Natural killer cell (primary cell): ENCODE results near the gene KCNJ5. TPM values are rescaled to one million over a fixed set of nuclear protein-coding genes. Genes with fewer than 3 reads are reported as not detected.

ENCODE experiments used
- ATAC-seq, 3 donors: fragments of 150-1000 bp in 2 of 3; fragments of 200-7000 bp in 1 of 3; cut with Tn5 transposase; 1 replicate in 1 of 3; 2 replicates in 2 of 3; pipeline ENCODE4 v1.10.0; 2021; ENCODE audit warnings: mild to moderate bottlenecking in 2 of 3, moderate library complexity in 2 of 3
- DNase-seq, 2 donors: peaks; one replicate each; pipeline versions ENCODE4 v3.0.0 to v3.0.0-alpha.2; 2013 to 2021; ENCODE audit warnings: mixed read lengths in 1 of 2
- H3K27ac ChIP-seq: one replicate; pipeline ENCODE4 v1.5.1; 2013; ENCODE audit warnings: mild to moderate bottlenecking, low read length
- H3K27me3 ChIP-seq: one replicate; pipeline ENCODE4 v1.6.1; 2013; ENCODE audit warnings: low read length; ENCODE audit not compliant: control insufficient read depth, insufficient read depth
- H3K36me3 ChIP-seq: one replicate; pipeline ENCODE4 v1.6.1; 2013; ENCODE audit warnings: low read length; ENCODE audit not compliant: control insufficient read depth, insufficient read depth
- H3K4me1 ChIP-seq: one replicate; pipeline ENCODE4 v1.6.1; 2013; ENCODE audit warnings: low read length; ENCODE audit not compliant: control insufficient read depth, insufficient read depth
- H3K4me3 ChIP-seq: one replicate; pipeline ENCODE4 v1.5.1; 2013; ENCODE audit warnings: low read length
- H3K9me3 ChIP-seq: one replicate; pipeline ENCODE4 v1.6.1; 2013; ENCODE audit warnings: low read length; ENCODE audit not compliant: control insufficient read depth, insufficient read depth
- H3K27ac Mint-ChIP-seq, 2 donors: one replicate each; pipeline ENCODE4 v1.8.0; 2022; ENCODE audit warnings: mild to moderate bottlenecking in 2 of 2, mixed read lengths in 2 of 2, moderate library complexity in 1 of 2
- H3K27me3 Mint-ChIP-seq, 2 donors: one replicate each; pipeline ENCODE4 v1.8.0; 2022; ENCODE audit warnings: low read depth in 2 of 2, mixed read lengths in 2 of 2
- H3K36me3 Mint-ChIP-seq: one replicate; pipeline ENCODE4 v1.8.0; 2022; ENCODE audit warnings: mixed read lengths
- H3K4me1 Mint-ChIP-seq, 2 donors: one replicate each; pipeline ENCODE4 v1.8.0; 2022; ENCODE audit warnings: mixed read lengths in 2 of 2
- H3K4me3 Mint-ChIP-seq: one replicate; pipeline ENCODE4 v1.8.0; 2022; ENCODE audit warnings: mild to moderate bottlenecking, moderate library complexity, mixed read lengths
- H3K9me3 Mint-ChIP-seq, 2 donors: one replicate each; pipeline ENCODE4 v1.8.0; 2022; ENCODE audit warnings: mixed read lengths in 2 of 2
- CTCF ChIP-seq: fragments of 200-600 bp; IDR thresholded peaks from one replicate; pipeline ENCODE4 v1.8.0; 2022; ENCODE audit warnings: antibody characterized with exemption
- WGBS: methylation state at CpG from one replicate; pipeline ENCODE4 v1.1.7; 2013; ENCODE audit warnings: missing lambda C conversion rate; ENCODE audit not compliant: insufficient coverage; 5-methylcytosine and 5-hydroxymethylcytosine counted together
- intact Hi-C: fragments of 100-400 bp; cut with micrococcal nuclease; formaldehyde crosslinking; loops from one replicate; pipeline ENCODE4 v1.14.2; 2022
- total RNA-seq, 4 donors: library from RNA; stranded (reverse); fragments of 120-200 nt in 1 of 4; gene quantifications; one replicate each; pipeline versions ENCODE4 v1.2.3 to v1.2.4, GENCODE V29; 2013 to 2022

The KCNJ5 gene
- total RNA-seq, 3 donors from 2014 or later (not counting 1 experiment from before 2014, with no cell fraction given), result 0.09 to 0.18 (median 0.15) TPM

GRCh38 chr11:128906185-128907050, 15.3 kb downstream of the KCNJ5 start:
- TF ChIP-seq CTCF, result no peak
- no peak overlapping the region for H3K27ac Mint-ChIP-seq
- ATAC-seq (no peak), DNase-seq (no peak)
- 70% methylated on average over 8 of the region's 8 CpGs for WGBS
- Histone ChIP-seq H3K9me3 (no peaks in the 10 kb centered on the region), H3K4me3 (peak overlapping the region; percentile 38), H3K27ac (no peak overlapping the region), H3K36me3 (no peaks in the 10 kb centered on the region), H3K4me1 (peaks cover 31% of the 10 kb centered on the region), H3K27me3 (peaks cover 31% of the 10 kb centered on the region)
- no peaks in the 10 kb centered on the region for H3K9me3 Mint-ChIP-seq
- no peaks in the 10 kb centered on the region for H3K36me3 Mint-ChIP-seq
- H3K27me3 Mint-ChIP-seq, result peaks cover 54 to 79% of the 10 kb centered on the region in 2 donors
- H3K4me1 Mint-ChIP-seq, result peaks cover 8 to 27% of the 10 kb centered on the region in 2 donors
- intact Hi-C loops, result no loop called here
- peak overlapping the region; percentile 85 for H3K4me3 Mint-ChIP-seq

- 88% methylated on average over 4 of the region's 4 CpGs for WGBS
- peaks cover 31% of the 10 kb centered on the region for H3K4me1 ChIP-seq
- H3K4me3 ChIP-seq, result no peak overlapping the region
- Mint-ChIP-seq H3K9me3 (no peaks in the 10 kb centered on the region), H3K4me1 (peaks cover 8 to 27% of the 10 kb centered on the region in 2 donors), H3K27me3 (peaks cover 47 to 68% of the 10 kb centered on the region in 2 donors), H3K36me3 (no peaks in the 10 kb centered on the region), H3K4me3 (no peak overlapping the region), H3K27ac (no peak overlapping the region)
- H3K36me3 ChIP-seq, result no peaks in the 10 kb centered on the region
- DNase-seq (no peak), ATAC-seq (no peak)
- intact Hi-C loops, result no loop called here
- TF ChIP-seq CTCF, result no peak
- H3K9me3 ChIP-seq, result no peaks in the 10 kb centered on the region
- H3K27me3 ChIP-seq, result peaks cover 31% of the 10 kb centered on the region
- H3K27ac ChIP-seq, result no peak overlapping the region
Measured at GRCh38 chr11:128907585-128907984, 16.4 kb downstream of the KCNJ5 start.

- Histone ChIP-seq H3K27ac (no peak overlapping the region), H3K4me3 (no peak overlapping the region), H3K36me3 (no peaks in the 10 kb centered on the region), H3K4me1 (peaks cover 31% of the 10 kb centered on the region), H3K9me3 (no peaks in the 10 kb centered on the region), H3K27me3 (peaks cover 31% of the 10 kb centered on the region)
- no peak for DNase-seq
- no peak overlapping the region for H3K4me3 Mint-ChIP-seq
- TF ChIP-seq CTCF, result no peak
- peaks cover 50 to 70% of the 10 kb centered on the region in 2 donors for H3K27me3 Mint-ChIP-seq
- ATAC-seq, result peak in 2 of 3 donors; percentile 37 to 48
- H3K27ac Mint-ChIP-seq, result no peak overlapping the region
- WGBS, result 10% methylated on average over 12 of the region's 12 CpGs
- no peaks in the 10 kb centered on the region for H3K36me3 Mint-ChIP-seq
- no peaks in the 10 kb centered on the region for H3K9me3 Mint-ChIP-seq
- H3K4me1 Mint-ChIP-seq, result peaks cover 8 to 24% of the 10 kb centered on the region in 2 donors
- intact Hi-C loops, result no loop called here
Measured at GRCh38 chr11:128908391-128909246, 17.5 kb downstream of the KCNJ5 start.
